Myometrial cell (primary cell): Measurements from ENCODE around the gene DUOX2. TPM values are rescaled to one million over a fixed set of nuclear protein-coding genes. Genes with fewer than 3 reads are reported as not detected.

ENCODE experiments used
- total RNA-seq: library from RNA; depleted of rRNA; stranded (reverse); fragments of >200 nt; gene quantifications from 2 replicates; pipeline ENCODE4 v1.2.3, GENCODE V29; 2015

DUOX2 gene
- not detected in 2 replicates for total RNA-seq

DNA sequence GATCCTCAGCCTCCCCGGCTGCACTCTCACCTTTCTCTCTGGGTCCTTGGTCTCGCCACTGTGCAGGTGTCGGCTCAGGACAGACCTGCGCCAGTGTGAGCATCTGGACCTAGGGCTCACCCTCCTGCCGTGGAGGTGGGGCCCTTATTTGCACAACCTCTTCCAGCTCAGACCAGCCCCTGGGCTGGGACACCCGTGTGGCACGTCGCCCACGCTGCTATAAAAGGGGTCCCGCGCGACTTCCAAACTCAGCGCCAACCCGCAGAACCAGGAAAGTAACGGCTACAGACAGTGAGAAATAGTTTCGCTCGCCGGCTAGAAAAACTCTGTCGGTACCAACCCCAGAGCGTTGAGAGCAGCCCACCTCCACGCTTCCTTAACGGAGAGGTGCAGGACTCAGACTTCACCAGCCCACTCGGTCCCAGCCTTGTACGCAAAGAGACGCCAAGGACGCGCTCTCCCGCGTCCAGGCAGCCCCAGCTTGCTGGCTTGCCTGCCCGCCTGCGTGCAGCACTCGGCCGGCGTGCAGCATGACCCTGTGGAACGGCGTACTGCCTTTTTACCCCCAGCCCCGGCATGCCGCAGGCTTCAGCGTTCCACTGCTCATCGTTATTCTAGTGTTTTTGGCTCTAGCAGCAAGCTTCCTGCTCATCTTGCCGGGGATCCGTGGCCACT is at the start of gene DUOX2, which contains the start of gene DUOXA2:
DUOX2 (minus strand) TSS at position 97 of the 675 bp plus-strand sequence. CDS start 761 bp downstream, outside the sequence.
DUOXA2 (plus strand) TSS at position 251 of the 675 bp plus-strand sequence; CDS start at position 531, 280 bp downstream.

GRCh38 chr15:45129651-45130129 is 15.7 kb upstream of the DUOX2 start, which contains the start of the genes DUOX1 and DUOXA1:
TSS of gene DUOX1 (plus strand) at chr15:45129994. CDS start at chr15:45131967, 1,973 bp downstream.
TSS of gene DUOXA1 (minus strand) at chr15:45129879. CDS start at chr15:45123014, 6,865 bp downstream.

Other genes starting within 250 kb of the DUOX2 start
- gene TERB2, start 157.5 kb downstream of the DUOX2 start, total RNA-seq, result not detected in 2 replicates
- gene SORD, start 91.0 kb downstream of the DUOX2 start, total RNA-seq, result 25.5 and 26.8 TPM in 2 replicates
- gene DUOXA2, start 154 bp upstream of the DUOX2 start, total RNA-seq, result not detected in 2 replicates
- not detected in 2 replicates for gene DUOXA1, start 15.7 kb upstream of the DUOX2 start, total RNA-seq
- gene DUOX1, start 15.8 kb upstream of the DUOX2 start, total RNA-seq, result not detected in 2 replicates
- 2.0 and 7.8 TPM in 2 replicates for gene SHF, start 73.8 kb upstream of the DUOX2 start, total RNA-seq
- not detected in 2 replicates for gene SLC28A2, start 138.1 kb upstream of the DUOX2 start, total RNA-seq